Dermis microvascular lymphatic vessel endothelial cell (primary cell): ENCODE data around the gene COA1. TPM values are rescaled to one million over a fixed set of nuclear protein-coding genes. Genes with fewer than 3 reads are reported as not detected.

ENCODE experiments used
- DNase-seq, 2 donors: peaks; one replicate each; pipeline versions ENCODE4 v3.0.0 to v3.0.0-alpha.2; 2010; ENCODE audit warnings: low read depth in 2 of 2
- total RNA-seq: library from RNA; depleted of rRNA; stranded (reverse); fragments of >200 nt; gene quantifications from 2 replicates; pipeline ENCODE4 v1.2.1, GENCODE V29; 2014

COA1 gene
- total RNA-seq, 1 donor from 2014 or later = 30.2 TPM

DNA sequence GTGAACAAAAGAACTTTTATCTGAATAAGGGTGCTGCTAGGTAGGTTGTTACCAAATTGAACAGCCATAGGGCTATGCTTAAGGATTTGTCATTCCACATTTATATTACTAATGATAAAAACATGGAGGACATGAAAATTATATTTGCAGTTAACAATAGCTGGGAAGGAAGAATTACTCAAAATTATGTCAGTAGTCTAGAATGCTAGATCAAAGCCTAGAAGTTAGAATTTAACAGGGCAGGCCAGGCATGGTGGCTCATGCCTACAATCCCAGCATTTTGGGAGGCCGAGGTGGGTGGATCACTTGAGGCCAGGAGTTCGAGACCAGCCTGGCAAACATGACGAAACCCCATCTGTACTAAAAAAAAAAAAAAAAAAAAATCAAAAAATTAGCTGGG, 137.0 kb downstream of the COA1 start:
- DNase-seq = no peak

DNA sequence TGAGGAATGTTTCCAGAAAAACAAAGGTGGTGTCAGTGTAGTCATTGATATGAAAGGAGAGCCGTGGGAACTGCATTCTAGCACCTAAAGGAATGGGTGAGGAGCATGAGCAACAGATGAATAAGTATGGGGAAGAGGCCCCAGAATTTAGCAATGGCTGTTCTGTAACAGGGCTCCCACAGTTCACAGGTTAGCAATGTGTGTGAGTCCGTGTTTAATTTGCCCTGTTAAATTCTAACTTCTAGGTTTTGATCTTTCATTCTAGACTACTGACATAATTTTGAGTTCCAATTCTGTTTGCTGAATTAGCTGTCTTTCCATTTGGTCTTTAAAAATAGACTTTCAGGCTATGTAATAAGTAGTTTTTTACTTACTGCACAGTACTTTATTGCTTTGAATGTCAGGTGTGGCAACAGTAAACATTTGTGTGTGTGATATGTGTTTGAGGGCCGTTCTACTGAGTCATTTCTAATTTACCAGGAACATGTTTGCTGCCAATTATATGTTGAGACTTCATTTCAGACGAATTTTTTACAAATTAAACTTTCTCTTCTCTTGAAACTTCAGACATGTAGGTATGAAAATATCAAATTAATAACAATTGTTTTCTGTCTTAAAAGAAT, 137.7 kb downstream of the COA1 start:
- peak in 1 of 2 donors; percentile 50 for DNase-seq

DNA sequence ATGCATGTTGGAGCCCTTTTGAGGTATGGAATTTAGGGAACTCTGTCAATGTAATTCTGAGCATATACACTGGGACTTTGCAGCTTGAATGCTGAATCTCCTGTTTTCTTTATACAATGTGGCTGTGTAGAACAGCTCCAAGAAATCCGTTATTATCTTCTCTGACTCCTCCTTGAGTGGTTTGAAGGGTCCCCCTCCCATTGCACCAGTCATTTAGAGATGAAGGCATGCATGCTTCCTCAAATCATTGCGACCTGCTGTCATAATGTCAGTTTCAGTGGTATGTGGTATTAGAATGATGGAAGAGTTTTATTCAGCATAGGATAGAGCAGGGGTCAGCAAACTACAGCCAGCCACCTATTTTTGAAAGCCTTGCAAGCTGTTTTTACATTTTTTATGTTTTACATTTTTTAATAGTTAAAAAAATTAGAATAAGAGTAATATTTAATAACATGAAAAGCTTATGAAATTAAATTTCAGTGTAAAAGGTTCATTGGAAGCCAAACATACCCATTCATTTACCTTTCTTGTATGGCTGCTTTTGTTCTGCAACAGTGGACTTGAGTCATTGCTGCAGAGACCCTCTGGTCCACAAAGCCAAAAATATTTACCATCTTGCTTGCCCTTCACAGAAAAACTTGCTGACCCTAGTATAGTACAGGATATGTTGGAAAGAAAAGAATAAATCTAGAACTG, 138.3 kb downstream of the COA1 start:
- no peak for DNase-seq

DNA sequence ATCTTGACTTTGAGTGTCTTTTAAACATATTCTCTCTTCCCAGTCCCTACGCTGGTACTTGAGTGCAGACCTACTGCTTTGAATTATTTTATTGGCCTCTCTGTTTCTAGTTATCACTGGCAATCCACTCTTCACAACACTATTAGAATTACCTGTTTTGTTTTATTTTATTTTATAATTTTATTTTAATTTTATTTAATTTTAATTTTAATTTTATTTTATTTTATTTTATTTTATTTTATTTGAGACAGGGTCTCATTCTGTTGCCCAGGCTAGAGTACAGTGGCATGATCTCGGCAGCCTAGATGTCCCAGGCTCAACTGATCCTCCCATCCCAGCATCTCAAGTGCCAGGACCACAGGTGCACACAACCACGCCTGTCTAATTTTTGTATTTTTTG, 139.6 kb downstream of the COA1 start:
- DNase-seq = no peak

Other genes starting within 250 kb of the COA1 start
- gene STK17A, start 146.4 kb downstream of the COA1 start, total RNA-seq = 28.4 and 33.5 TPM in 2 replicates
- gene BLVRA, start 29.2 kb upstream of the COA1 start, total RNA-seq = 21.6 and 24.0 TPM in 2 replicates
- gene MRPS24, start 140.0 kb upstream of the COA1 start, total RNA-seq = 54.7 and 70.9 TPM in 2 replicates
- 19.6 and 24.7 TPM in 2 replicates for gene URGCP, start 177.1 kb upstream of the COA1 start, total RNA-seq
- 3.9 and 6.1 TPM in 2 replicates for gene UBE2D4, start 196.9 kb upstream of the COA1 start, total RNA-seq